Endothelial cell of umbilical vein (primary cell): ENCODE results near the gene UBE2E2. TPM values are rescaled to one million over a fixed set of nuclear protein-coding genes. Genes with fewer than 3 reads are reported as not detected.

Source experiments
- BruUV-seq: library from RNA; stranded (reverse); fragments of 400-500 nt; replicated peaks from 2 replicates; lab custom pipeline; 2021; lab: Mats Ljungman, UMichigan
- CTCF ChIA-PET: fragments of 300-600, 350-600 bp; sonication (Branson Sonifier 250); formaldehyde crosslinking; loops from one replicate; lab custom pipeline; 2021; ENCODE audit warnings: antibody characterized with exemption, inconsistent platforms; lab: Charles Lee
- POLR2A ChIA-PET: fragments of 300-600, 350-600 bp; sonication (Branson Sonifier 250); formaldehyde crosslinking; loops from one replicate; lab custom pipeline; 2021; ENCODE audit warnings: antibody characterized with exemption, inconsistent platforms; lab: Charles Lee
- DNase-seq: peaks from one replicate; pipeline ENCODE4 v3.0.0-alpha.2; 2011; ENCODE audit warnings: low read depth, low spot score
- FAIRE-seq: peaks from 2 replicates; lab custom pipeline; 2011; peaks lifted over from hg19 to GRCh38; lab: Jason Lieb, UNC
- H2AFZ ChIP-seq: 2 replicates; pipeline ENCODE4 v1.6.0; 2012; ENCODE audit warnings: low read depth, low read length, control low read depth, inconsistent platforms
- H3K27ac ChIP-seq: 2 replicates; pipeline ENCODE4 v1.5.1; 2011; ENCODE audit warnings: low read depth, mild to moderate bottlenecking, control low read depth, low read length, moderate library complexity; ENCODE audit not compliant: insufficient read depth
- H3K27me3 ChIP-seq, 2 experiments: 2 replicates each; pipeline versions ENCODE4 v1.6.0 to v1.6.1; 2011; ENCODE audit warnings: low read length in 2 of 2, mixed read lengths in 1 of 2; ENCODE audit not compliant: control insufficient read depth in 2 of 2, insufficient read depth in 2 of 2
- H3K36me3 ChIP-seq, 2 experiments: 2 replicates in 1 of 2; 3 replicates in 1 of 2; pipeline ENCODE4 v1.5.1; 2011; ENCODE audit warnings: low read length in 2 of 2, mild to moderate bottlenecking in 1 of 2, moderate library complexity in 1 of 2; ENCODE audit not compliant: control insufficient read depth in 2 of 2, insufficient read depth in 2 of 2; ENCODE audit errors: extremely low read depth in 1 of 2
- H3K4me1 ChIP-seq: 3 replicates; pipeline ENCODE4 v1.5.1; 2011; ENCODE audit warnings: mild to moderate bottlenecking, low read length; ENCODE audit not compliant: control insufficient read depth, insufficient read depth; ENCODE audit errors: extremely low read depth
- H3K4me2 ChIP-seq: 2 replicates; pipeline ENCODE4 v1.6.1; 2011; ENCODE audit warnings: low read length, control low read depth, mixed read lengths; ENCODE audit not compliant: insufficient read depth
- H3K4me3 ChIP-seq, 3 experiments: fragments of 200-600 bp in 1 of 3; sonication (generic), shearing (Covaris generic) in 1 of 3; replicated peaks in 1 of 3; 2 replicates each; pipeline ENCODE4 v1.5.1; 2011 to 2016; ENCODE audit warnings: control low read depth in 3 of 3, low read length in 3 of 3, mild to moderate bottlenecking in 2 of 3, inconsistent platforms in 1 of 3, low read depth in 1 of 3, moderate library complexity in 1 of 3; ENCODE audit not compliant: insufficient read depth in 1 of 3
- H3K79me2 ChIP-seq: 2 replicates; pipeline ENCODE4 v1.6.0; 2012; ENCODE audit warnings: low read length, inconsistent platforms; ENCODE audit not compliant: control insufficient read depth, insufficient read depth
- H3K9ac ChIP-seq: replicated peaks from 2 replicates; pipeline ENCODE3; 2011; ENCODE audit warnings: low read length, control low read depth; ENCODE audit not compliant: insufficient read depth; ENCODE audit errors: extremely low read depth
- H3K9me1 ChIP-seq: replicated peaks from 3 replicates; pipeline ENCODE4 v1.6.0; 2011; ENCODE audit warnings: mild to moderate bottlenecking, low read length; ENCODE audit not compliant: control insufficient read depth, insufficient read depth; ENCODE audit errors: extremely low read depth
- H3K9me3 ChIP-seq: replicated peaks from 2 replicates; pipeline ENCODE4 v1.5.1; 2012; ENCODE audit warnings: low read length, inconsistent platforms; ENCODE audit not compliant: control insufficient read depth, insufficient read depth
- H4K20me1 ChIP-seq: replicated peaks from 2 replicates; pipeline ENCODE3; 2011; ENCODE audit warnings: mild to moderate bottlenecking, low read length; ENCODE audit not compliant: control insufficient read depth, insufficient read depth; ENCODE audit errors: extremely low read depth
- CTCF ChIP-seq, 2 donors: IDR thresholded peaks; 1 replicate in 1 of 2; 2 replicates in 1 of 2; pipeline ENCODE4 v1.5.1; 2011; ENCODE audit warnings: low read length in 2 of 2, mild to moderate bottlenecking in 2 of 2, moderate library complexity in 2 of 2, control low read depth in 1 of 2, inconsistent platforms in 1 of 2, low read depth in 1 of 2; ENCODE audit not compliant: insufficient read depth in 1 of 2; ENCODE audit errors: extremely low read depth in 1 of 2
- EZH2 ChIP-seq: IDR thresholded peaks from 2 replicates; pipeline ENCODE4 v1.6.1; 2012; ENCODE audit warnings: borderline replicate concordance, low read depth, mild to moderate bottlenecking, moderate library complexity, low read length, inconsistent platforms; ENCODE audit not compliant: severe bottlenecking
- FOS ChIP-seq: IDR thresholded peaks from 2 replicates; pipeline ENCODE4 v1.6.1; 2011; ENCODE audit warnings: mild to moderate bottlenecking, low read length, moderate library complexity, borderline replicate concordance; ENCODE audit not compliant: insufficient read depth
- GATA2 ChIP-seq: IDR thresholded peaks from 2 replicates; pipeline ENCODE4 v1.7.0; 2011; ENCODE audit warnings: low read depth, mild to moderate bottlenecking, moderate library complexity, mixed read lengths, low read length; ENCODE audit not compliant: insufficient read length, insufficient read depth
- JUN ChIP-seq: IDR thresholded peaks from 2 replicates; pipeline ENCODE4 v1.6.1; 2011; ENCODE audit warnings: borderline replicate concordance, low read depth; ENCODE audit not compliant: insufficient read length, insufficient read depth
- MAX ChIP-seq: IDR thresholded peaks from 2 replicates; pipeline ENCODE4 v1.6.1; 2011; ENCODE audit not compliant: insufficient read depth, insufficient read length
- MYC ChIP-seq: IDR thresholded peaks from one replicate; pipeline ENCODE4 v1.6.1; 2011; ENCODE audit warnings: mild to moderate bottlenecking, low read depth, low read length
- POLR2A ChIP-seq: IDR thresholded peaks from 2 replicates; pipeline ENCODE4 v1.6.1; 2012; ENCODE audit warnings: low read depth, mild to moderate bottlenecking, control low read depth, low read length
- POLR2AphosphoS5 ChIP-seq: IDR thresholded peaks from 2 replicates; pipeline ENCODE4 v1.6.1; 2012; ENCODE audit warnings: low read depth, mild to moderate bottlenecking, control low read depth, low read length, moderate library complexity; ENCODE audit not compliant: insufficient read depth
- dilution Hi-C: fragments of 300-500 bp; cut with MboI; formaldehyde crosslinking; loops from one replicate; pipeline ENCODE4 v1.15.0; 2019; ENCODE audit warnings: low sequenced_read_pairs; ENCODE audit not compliant: extremely low pct_ligation_motif_present
- intact Hi-C: fragments of 100-400 bp; cut with micrococcal nuclease; formaldehyde crosslinking; loops from one replicate; pipeline ENCODE4 v1.10.0; 2022
- polyA plus RNA-seq, 4 experiments: library from polyadenylated mRNA; depleted of rRNA in 3 of 4; stranded (reverse) in 3 of 4; unstranded in 1 of 4; fragments of >200 nt; gene quantifications; 2 replicates each; pipeline versions ENCODE4 v1.2.1 to v1.2.3, GENCODE V29; 2011 to 2012; ENCODE audit warnings: missing spikeins in 1 of 4
- total RNA-seq: library from RNA; stranded (reverse); gene quantifications from 2 replicates; pipeline ENCODE4 v1.2.3, GENCODE V29; 2021

UBE2E2 gene
- total and polyA plus RNA-seq, 2 donors (not counting 3 experiments of a cell fraction or from before 2014, with no cell fraction given): 37.0 to 45.4 TPM

GRCh38 chr3:23314981-23315762 is 112.0 kb downstream of the UBE2E2 start:
- no peaks in the 10 kb centered on the region for H3K4me1 ChIP-seq
- dilution Hi-C loops (no loop called here), intact Hi-C loops (no loop called here)
- POLR2A ChIA-PET: no interaction called here
- no peak overlapping the region for H3K27ac ChIP-seq
- H3K9me3 ChIP-seq: no peaks in the 10 kb centered on the region
- no peak overlapping the region for H2AFZ ChIP-seq
- H4K20me1 ChIP-seq: no peaks in the 10 kb centered on the region
- H3K79me2 ChIP-seq: peaks cover 1% of the 10 kb centered on the region
- FAIRE-seq (no peak), DNase-seq (no peak)
- H3K27me3 ChIP-seq: no peaks in the 10 kb centered on the region
- no peak overlapping the region for H3K4me3 ChIP-seq
- no peaks in the 10 kb centered on the region for H3K9me1 ChIP-seq
- no TSS peak for BruUV-seq
- no peak overlapping the region for H3K9ac ChIP-seq
- H3K4me2 ChIP-seq: no peak overlapping the region
- CTCF ChIA-PET: no interaction called here
- no peak for TF ChIP-seq GATA2
- TF ChIP-seq CTCF (IDR thresholded peaks at IDR 0.05; ENCODE audit: extremely low read depth in 1 of 2, insufficient read depth in 1 of 2, low read depth in 1 of 2, low read length in 2 of 2): no peak
- no peaks in the 10 kb centered on the region for H3K36me3 ChIP-seq

- FAIRE-seq: no peak
- no peaks in the 10 kb centered on the region for H3K36me3 ChIP-seq
Observed at GRCh38 chr3:23316924-23317323, 113.8 kb downstream of the UBE2E2 start.

More at GRCh38 chr3:23316924-23317323, 113.8 kb downstream of the UBE2E2 start:
- H3K4me1 ChIP-seq: no peaks in the 10 kb centered on the region
- no peaks in the 10 kb centered on the region for H4K20me1 ChIP-seq
- H3K4me2 ChIP-seq: no peak overlapping the region
- H3K4me3 ChIP-seq: no peak overlapping the region
- intact Hi-C loops (no loop called here), dilution Hi-C loops (no loop called here)
- no peak for TF ChIP-seq CTCF (IDR thresholded peaks at IDR 0.05; ENCODE audit: extremely low read depth in 1 of 2, insufficient read depth in 1 of 2, low read depth in 1 of 2, low read length in 2 of 2)
- TF ChIP-seq EZH2: no peak
- no peak for TF ChIP-seq POLR2A
- no peak for TF ChIP-seq MAX
- no peak for TF ChIP-seq MYC
- no peak for TF ChIP-seq POLR2AphosphoS5
- no peak for TF ChIP-seq FOS
- TF ChIP-seq GATA2: no peak
- no peak for TF ChIP-seq JUN
- POLR2A ChIA-PET: no interaction called here
- H3K27me3 ChIP-seq: no peaks in the 10 kb centered on the region
- BruUV-seq: no TSS peak
- H3K27ac ChIP-seq: no peak overlapping the region
- CTCF ChIA-PET: no interaction called here
- DNase-seq: no peak
- peaks cover 4% of the 10 kb centered on the region for H3K79me2 ChIP-seq
- no peaks in the 10 kb centered on the region for H3K9me3 ChIP-seq
- H3K9me1 ChIP-seq: no peaks in the 10 kb centered on the region
- H3K9ac ChIP-seq: no peak overlapping the region
- H2AFZ ChIP-seq: no peak overlapping the region
